HG03342 (cell line): ENCODE measurements around the gene ADGRD1.

Experiments used
- ATAC-seq: cut with Tn5 transposase; IDR thresholded peaks from one replicate; pipeline ENCODE4 v1.9.1; 2021; ENCODE audit warnings: mild to moderate bottlenecking, moderate library complexity; ENCODE audit not compliant: unreplicated experiment

The ADGRD1 gene

GRCh38 chr12:131142891-131143657 lies 189.4 kb downstream of the ADGRD1 start:
- ATAC-seq, result no peak

- no peak for ATAC-seq
Measured at GRCh38 chr12:131146173-131146675, 192.5 kb downstream of the ADGRD1 start.

GRCh38 chr12:131147293-131147692 lies 193.6 kb downstream of the ADGRD1 start:
- ATAC-seq, result no peak

GRCh38 chr12:131147894-131148293 lies 194.2 kb downstream of the ADGRD1 start:
- ATAC-seq, result no peak

- ATAC-seq, result no peak
Measured at GRCh38 chr12:131151558-131152345, 198.0 kb downstream of the ADGRD1 start.

- ATAC-seq, result no peak
Measured at GRCh38 chr12:131152587-131152986, 198.9 kb downstream of the ADGRD1 start.

GRCh38 chr12:131153016-131153415 lies 199.3 kb downstream of the ADGRD1 start:
- no peak for ATAC-seq

GRCh38 chr12:131153956-131154355 lies 200.2 kb downstream of the ADGRD1 start:
- no peak for ATAC-seq

GRCh38 chr12:131155131-131155530 lies 201.4 kb downstream of the ADGRD1 start:
- ATAC-seq, result no peak

GRCh38 chr12:131157743-131158142 lies 204.0 kb downstream of the ADGRD1 start:
- ATAC-seq, result no peak

- ATAC-seq, result no peak
Measured at GRCh38 chr12:131159660-131160059, 206.0 kb downstream of the ADGRD1 start.

- no peak for ATAC-seq
Measured at GRCh38 chr12:131162113-131162512, 208.4 kb downstream of the ADGRD1 start.

GRCh38 chr12:131163189-131163738 lies 209.6 kb downstream of the ADGRD1 start:
- no peak for ATAC-seq

GRCh38 chr12:131164096-131164872 lies 210.6 kb downstream of the ADGRD1 start:
- ATAC-seq, result no peak

GRCh38 chr12:131166717-131167116 lies 213.0 kb downstream of the ADGRD1 start:
- ATAC-seq, result no peak

GRCh38 chr12:131167334-131167733 lies 213.6 kb downstream of the ADGRD1 start:
- ATAC-seq, result no peak

- no peak for ATAC-seq
Measured at GRCh38 chr12:131171029-131171428, 217.3 kb downstream of the ADGRD1 start.

GRCh38 chr12:131174901-131175300 lies 221.2 kb downstream of the ADGRD1 start:
- no peak for ATAC-seq

- ATAC-seq, result no peak
Measured at GRCh38 chr12:131176266-131176665, 222.6 kb downstream of the ADGRD1 start.

GRCh38 chr12:131176926-131177325 lies 223.2 kb downstream of the ADGRD1 start:
- ATAC-seq, result no peak

GRCh38 chr12:131177599-131177998 lies 223.9 kb downstream of the ADGRD1 start:
- no peak for ATAC-seq
